Panc1 (cell line): Measurements from ENCODE around the gene USP32. TPM values are rescaled to one million over a fixed set of nuclear protein-coding genes. Genes with fewer than 3 reads are reported as not detected.

Experiments used
- ATAC-seq: fragments of 200-7000 bp; cut with Tn5 transposase; 2 replicates; pipeline ENCODE4 v1.9.1; 2020; ENCODE audit warnings: mild to moderate bottlenecking, moderate library complexity
- BruUV-seq: library from RNA; stranded (reverse); fragments of 400-500 nt; replicated peaks from 2 replicates; lab custom pipeline; 2021; lab: Mats Ljungman, UMichigan
- CTCF ChIA-PET: fragments of 300-600 bp; sonication (Branson Sonifier 250); formaldehyde crosslinking; loops from one replicate; lab custom pipeline; 2022; ENCODE audit warnings: antibody characterized with exemption; lab: Charles Lee
- POLR2A ChIA-PET: fragments of 300-600 bp; sonication (Branson Sonifier 250); formaldehyde crosslinking; loops from one replicate; lab custom pipeline; 2022; ENCODE audit warnings: antibody characterized with exemption; lab: Charles Lee
- DNase-seq: peaks from one replicate; pipeline ENCODE4 v3.0.0-alpha.2; 2010; ENCODE audit warnings: low read depth, low spot score
- H3K27ac ChIP-seq: 2 replicates; pipeline ENCODE4 v1.5.1; 2011; ENCODE audit warnings: mild to moderate bottlenecking, low read length, inconsistent platforms
- H3K27me3 ChIP-seq: fragments of 200-500 bp; sonication (Bioruptor generic); 2 replicates; pipeline ENCODE4 v1.6.0; 2014; ENCODE audit warnings: low read length, inconsistent platforms; ENCODE audit not compliant: control insufficient read depth, insufficient read depth
- H3K36me3 ChIP-seq: fragments of 200-500 bp; sonication (Bioruptor generic); 2 replicates; pipeline ENCODE4 v1.5.1; 2014; ENCODE audit warnings: inconsistent platforms, mild to moderate bottlenecking, low read length, moderate library complexity; ENCODE audit not compliant: control insufficient read depth, insufficient read depth
- H3K4me1 ChIP-seq: 2 replicates; pipeline ENCODE4 v1.5.1; 2011; ENCODE audit warnings: inconsistent platforms, mild to moderate bottlenecking, low read length, moderate library complexity; ENCODE audit not compliant: control insufficient read depth, insufficient read depth
- H3K4me3 ChIP-seq, 2 experiments: 2 replicates each; pipeline ENCODE4 v1.5.1; 2011 to 2012; ENCODE audit warnings: low read depth in 2 of 2, low read length in 2 of 2, mild to moderate bottlenecking in 2 of 2, inconsistent platforms in 1 of 2, moderate library complexity in 1 of 2
- H3K9me3 ChIP-seq: fragments of 200-500 bp; sonication (Bioruptor generic); 2 replicates; pipeline ENCODE4 v1.5.1; 2014; ENCODE audit warnings: low read depth, mild to moderate bottlenecking, inconsistent platforms, low read length, moderate library complexity; ENCODE audit not compliant: control insufficient read depth, insufficient read depth
- CTCF ChIP-seq: fragments of 450-650 bp; IDR thresholded peaks from 2 replicates; pipeline ENCODE4 v1.5.1; 2017; ENCODE audit warnings: mild to moderate bottlenecking
- POLR2AphosphoS5 ChIP-seq: IDR thresholded peaks from 2 replicates; pipeline ENCODE4 v1.6.1; 2012; ENCODE audit warnings: mild to moderate bottlenecking, low read depth, low read length, moderate library complexity
- SIN3A ChIP-seq: IDR thresholded peaks from 2 replicates; pipeline ENCODE4 v1.6.1; 2012; ENCODE audit warnings: low read depth, mild to moderate bottlenecking, low read length, moderate library complexity, borderline replicate concordance; ENCODE audit not compliant: insufficient read depth
- TCF7L2 ChIP-seq: IDR thresholded peaks from 2 replicates; pipeline ENCODE4 v1.6.1; 2011; ENCODE audit warnings: mild to moderate bottlenecking, low read depth, low read length, inconsistent platforms
- in situ Hi-C: cut with HindIII; loops from 2 replicates; pipeline ENCODE4 v1.10.0; 2016; ENCODE audit warnings: low sequenced_read_pairs, low pct_unique_long_range_greater_than_20kb
- intact Hi-C: fragments of 100-400 bp; cut with micrococcal nuclease; formaldehyde crosslinking; loops from one replicate; pipeline ENCODE4 v1.10.0; 2022; ENCODE audit not compliant: unreplicated experiment
- total RNA-seq: library from RNA; stranded (reverse); gene quantifications from one replicate; pipeline ENCODE4 v1.2.1, GENCODE V29; 2021; ENCODE audit not compliant: unreplicated experiment
- TF ChIP-seq, protein P1 (sequence below), 2 experiments: IDR thresholded peaks; 2 replicates each; pipeline ENCODE4 v1.6.1; 2011 to 2012; ENCODE audit warnings: low read depth in 2 of 2, control low read depth in 1 of 2, low read length in 1 of 2, mild to moderate bottlenecking in 1 of 2, moderate library complexity in 1 of 2; ENCODE audit not compliant: insufficient read depth in 1 of 2

USP32 gene
- total RNA-seq, 1 experiment from 2014 or later: 45.5 TPM

GRCh38 chr17:60149691-60150582, 242.0 kb downstream of the USP32 start, which contains the start of gene CA4:
Gene CA4, plus strand, starts transcription at chr17:60149973. Its CDS starts 62 bp downstream, at chr17:60150035.
- no TSS peak for BruUV-seq
- ATAC-seq (no peak), DNase-seq (no peak)
- Histone ChIP-seq H3K36me3 (no peaks in the 10 kb centered on the region), H3K4me1 (peaks cover 9% of the 10 kb centered on the region; the same call in 1 of the 2 replicates), H3K27ac (no peak within 1 kb of the TSS), H3K27me3 (no peaks in the 10 kb centered on the region), H3K9me3 (no peaks in the 10 kb centered on the region), H3K4me3 (no peak within 1 kb of the TSS)
- TF ChIP-seq POLR2AphosphoS5 (no peak), CTCF (no peak), TCF7L2 (no peak), SIN3A (no peak)
- TF ChIP-seq, protein P1, sequence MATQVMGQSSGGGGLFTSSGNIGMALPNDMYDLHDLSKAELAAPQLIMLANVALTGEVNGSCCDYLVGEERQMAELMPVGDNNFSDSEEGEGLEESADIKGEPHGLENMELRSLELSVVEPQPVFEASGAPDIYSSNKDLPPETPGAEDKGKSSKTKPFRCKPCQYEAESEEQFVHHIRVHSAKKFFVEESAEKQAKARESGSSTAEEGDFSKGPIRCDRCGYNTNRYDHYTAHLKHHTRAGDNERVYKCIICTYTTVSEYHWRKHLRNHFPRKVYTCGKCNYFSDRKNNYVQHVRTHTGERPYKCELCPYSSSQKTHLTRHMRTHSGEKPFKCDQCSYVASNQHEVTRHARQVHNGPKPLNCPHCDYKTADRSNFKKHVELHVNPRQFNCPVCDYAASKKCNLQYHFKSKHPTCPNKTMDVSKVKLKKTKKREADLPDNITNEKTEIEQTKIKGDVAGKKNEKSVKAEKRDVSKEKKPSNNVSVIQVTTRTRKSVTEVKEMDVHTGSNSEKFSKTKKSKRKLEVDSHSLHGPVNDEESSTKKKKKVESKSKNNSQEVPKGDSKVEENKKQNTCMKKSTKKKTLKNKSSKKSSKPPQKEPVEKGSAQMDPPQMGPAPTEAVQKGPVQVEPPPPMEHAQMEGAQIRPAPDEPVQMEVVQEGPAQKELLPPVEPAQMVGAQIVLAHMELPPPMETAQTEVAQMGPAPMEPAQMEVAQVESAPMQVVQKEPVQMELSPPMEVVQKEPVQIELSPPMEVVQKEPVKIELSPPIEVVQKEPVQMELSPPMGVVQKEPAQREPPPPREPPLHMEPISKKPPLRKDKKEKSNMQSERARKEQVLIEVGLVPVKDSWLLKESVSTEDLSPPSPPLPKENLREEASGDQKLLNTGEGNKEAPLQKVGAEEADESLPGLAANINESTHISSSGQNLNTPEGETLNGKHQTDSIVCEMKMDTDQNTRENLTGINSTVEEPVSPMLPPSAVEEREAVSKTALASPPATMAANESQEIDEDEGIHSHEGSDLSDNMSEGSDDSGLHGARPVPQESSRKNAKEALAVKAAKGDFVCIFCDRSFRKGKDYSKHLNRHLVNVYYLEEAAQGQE (IDR thresholded peaks at IDR 0.05; ENCODE audit: insufficient read depth in 1 of 2, low read depth in 2 of 2, low read length in 1 of 2): no peak
- in situ Hi-C loops (no loop called here), intact Hi-C loops (no loop called here)
- CTCF ChIA-PET: no interaction called here
- POLR2A ChIA-PET: interaction anchor here (0.5 to 0.6 kb wide), 2 partner anchors 252 to 288 kb away, joined by 3 to 4 read pairs; no protein-coding TSS in a partner anchor

- ChIA-PET POLR2A (no interaction called here), CTCF (no interaction called here)
- H3K36me3 ChIP-seq: no peaks in the 10 kb centered on the region
- no peaks in the 10 kb centered on the region for H3K27me3 ChIP-seq
- DNase-seq (no peak), ATAC-seq (no peak)
- intact Hi-C loops: no loop called here
- H3K4me3 ChIP-seq: no peak overlapping the region
- no peaks in the 10 kb centered on the region for H3K9me3 ChIP-seq
- in situ Hi-C loops: no loop called here
- BruUV-seq: no TSS peak
- H3K27ac ChIP-seq: no peak overlapping the region
- TF ChIP-seq CTCF (no peak), SIN3A (no peak), TCF7L2 (no peak), POLR2AphosphoS5 (no peak)
- TF ChIP-seq, protein P1 (IDR thresholded peaks at IDR 0.05; ENCODE audit: insufficient read depth in 1 of 2, low read depth in 2 of 2, low read length in 1 of 2): no peak
- H3K4me1 ChIP-seq: peaks cover 9% of the 10 kb centered on the region; the same call in 1 of the 2 replicates
These were observed 243.6 kb downstream of the USP32 start for GRCh38 chr17:60148373-60148772.
